ENCODE data around the gene RAPGEF2.
"Not testable (repeated sequence)": the region's sequence is repeated elsewhere in the genome, so short reads cannot be mapped to it uniquely, and the experiment has no call there.

Gene RAPGEF2

GRCh38 chr4:159102622-159103383 lies at the start of gene RAPGEF2:
Gene RAPGEF2 (plus strand): TSS chr4:159103079. CDS start chr4:159104163, 1,084 bp downstream.
- DNase-seq (ENCODE audit: low spot score) = peak; percentile 97

GRCh38 chr4:159055833-159056232 lies 47.0 kb upstream of the RAPGEF2 start:
- DNase-seq (ENCODE audit: low spot score) = no peak

GRCh38 chr4:159060161-159060560 lies 42.7 kb upstream of the RAPGEF2 start:
- no peak for DNase-seq (ENCODE audit: low spot score)

GRCh38 chr4:159062381-159062780 lies 40.5 kb upstream of the RAPGEF2 start:
- no peak for DNase-seq (ENCODE audit: low spot score)

GRCh38 chr4:159065513-159066240 lies 37.2 kb upstream of the RAPGEF2 start:
- DNase-seq (ENCODE audit: low spot score) = no peak

GRCh38 chr4:159068139-159068538 lies 34.7 kb upstream of the RAPGEF2 start:
- DNase-seq (ENCODE audit: low spot score) = not testable (repeated sequence)

- peak; percentile 30 for DNase-seq (ENCODE audit: low spot score)
Observed at GRCh38 chr4:159069922-159070321, 33.0 kb upstream of the RAPGEF2 start.

GRCh38 chr4:159070742-159071141 lies 32.1 kb upstream of the RAPGEF2 start:
- DNase-seq (ENCODE audit: low spot score) = no peak

GRCh38 chr4:159071178-159071968 lies 31.5 kb upstream of the RAPGEF2 start:
- peak; percentile 12 for DNase-seq (ENCODE audit: low spot score)

GRCh38 chr4:159071969-159072765 lies 30.7 kb upstream of the RAPGEF2 start:
- DNase-seq (ENCODE audit: low spot score) = no peak

GRCh38 chr4:159075531-159075932 lies 27.3 kb upstream of the RAPGEF2 start:
- DNase-seq (ENCODE audit: low spot score) = peak; percentile 10

- not testable (repeated sequence) for DNase-seq (ENCODE audit: low spot score)
Observed at GRCh38 chr4:159077018-159077417, 25.9 kb upstream of the RAPGEF2 start.

GRCh38 chr4:159077702-159078495 lies 25.0 kb upstream of the RAPGEF2 start:
- DNase-seq (ENCODE audit: low spot score) = no peak

- DNase-seq (ENCODE audit: low spot score) = no peak
Observed at GRCh38 chr4:159079074-159079473, 23.8 kb upstream of the RAPGEF2 start.

- DNase-seq (ENCODE audit: low spot score) = no peak
Observed at GRCh38 chr4:159086606-159087005, 16.3 kb upstream of the RAPGEF2 start.

- no peak for DNase-seq (ENCODE audit: low spot score)
Observed at GRCh38 chr4:159090255-159090654, 12.6 kb upstream of the RAPGEF2 start.

GRCh38 chr4:159094156-159094555 lies 8.7 kb upstream of the RAPGEF2 start:
- not testable (repeated sequence) for DNase-seq (ENCODE audit: low spot score)

GRCh38 chr4:159096434-159096833 lies 6.4 kb upstream of the RAPGEF2 start:
- no peak for DNase-seq (ENCODE audit: low spot score)

GRCh38 chr4:159097144-159097543 lies 5.7 kb upstream of the RAPGEF2 start:
- DNase-seq (ENCODE audit: low spot score) = no peak

- no peak for DNase-seq (ENCODE audit: low spot score)
Observed at GRCh38 chr4:159097785-159098184, 5.1 kb upstream of the RAPGEF2 start.
